ENCODE results near the gene ADCY6. TPM values are rescaled to one million over a fixed set of nuclear protein-coding genes. Genes with fewer than 3 reads are reported as not detected.
A peak's percentile ranks its signal among the peaks of the same experiment; 100 is the strongest.

Gene ADCY6
- total RNA-seq, 1 donor from 2014 or later = 28.9 TPM

DNA sequence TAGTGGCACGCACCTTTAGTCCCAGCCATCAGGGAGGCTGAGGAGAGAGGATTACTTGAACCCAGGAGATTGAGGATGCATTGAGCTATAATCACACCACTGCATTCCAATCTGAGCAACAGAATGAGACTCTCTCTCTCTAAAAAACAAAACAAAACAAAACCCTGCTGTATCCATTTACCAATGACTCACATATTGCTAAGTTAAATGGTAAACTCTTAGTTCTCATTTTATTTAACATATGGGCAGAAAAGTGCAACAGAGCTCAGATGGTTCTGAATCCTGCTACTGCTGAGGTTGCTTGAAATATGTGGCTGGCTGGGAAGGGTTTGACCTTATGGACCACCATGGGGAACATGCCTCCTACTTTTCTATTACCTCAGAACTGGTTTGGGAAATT, 38.7 kb downstream of the ADCY6 start:
- no peaks in the 10 kb centered on the region for H3K36me3 ChIP-seq (ENCODE audit: insufficient read depth, low read length)
- Mint-ChIP-seq H3K9me3 (ENCODE audit: unreplicated experiment) (no peaks in the 10 kb centered on the region), H3K36me3 (ENCODE audit: low read depth, unreplicated experiment) (no peaks in the 10 kb centered on the region), H3K4me1 (ENCODE audit: low read depth, unreplicated experiment) (peaks cover 3% of the 10 kb centered on the region), H3K27me3 (ENCODE audit: low read depth, unreplicated experiment) (peaks cover 19% of the 10 kb centered on the region), H3K4me3 (ENCODE audit: unreplicated experiment) (no peak overlapping the region), H3K27ac (ENCODE audit: unreplicated experiment) (no peak overlapping the region)
- DNase-seq (ENCODE audit: low read depth) = no peak
- TF ChIP-seq, protein P1, sequence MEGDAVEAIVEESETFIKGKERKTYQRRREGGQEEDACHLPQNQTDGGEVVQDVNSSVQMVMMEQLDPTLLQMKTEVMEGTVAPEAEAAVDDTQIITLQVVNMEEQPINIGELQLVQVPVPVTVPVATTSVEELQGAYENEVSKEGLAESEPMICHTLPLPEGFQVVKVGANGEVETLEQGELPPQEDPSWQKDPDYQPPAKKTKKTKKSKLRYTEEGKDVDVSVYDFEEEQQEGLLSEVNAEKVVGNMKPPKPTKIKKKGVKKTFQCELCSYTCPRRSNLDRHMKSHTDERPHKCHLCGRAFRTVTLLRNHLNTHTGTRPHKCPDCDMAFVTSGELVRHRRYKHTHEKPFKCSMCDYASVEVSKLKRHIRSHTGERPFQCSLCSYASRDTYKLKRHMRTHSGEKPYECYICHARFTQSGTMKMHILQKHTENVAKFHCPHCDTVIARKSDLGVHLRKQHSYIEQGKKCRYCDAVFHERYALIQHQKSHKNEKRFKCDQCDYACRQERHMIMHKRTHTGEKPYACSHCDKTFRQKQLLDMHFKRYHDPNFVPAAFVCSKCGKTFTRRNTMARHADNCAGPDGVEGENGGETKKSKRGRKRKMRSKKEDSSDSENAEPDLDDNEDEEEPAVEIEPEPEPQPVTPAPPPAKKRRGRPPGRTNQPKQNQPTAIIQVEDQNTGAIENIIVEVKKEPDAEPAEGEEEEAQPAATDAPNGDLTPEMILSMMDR (IDR thresholded peaks at IDR 0.05; ENCODE audit: insufficient read depth, low read depth, low read length) = no peak
- no peak for TF ChIP-seq EZH2 (IDR thresholded peaks at IDR 0.05; ENCODE audit: insufficient read depth, low read length)
- no peak for FAIRE-seq
- H3K27ac ChIP-seq (ENCODE audit: low read depth, low read length) = no peak overlapping the region
- H3K4me1 ChIP-seq (ENCODE audit: insufficient read depth, low read length) = no peaks in the 10 kb centered on the region
- H3K9ac ChIP-seq (ENCODE audit: low read length) = no peak overlapping the region
- H3K9me3 ChIP-seq (ENCODE audit: insufficient read depth, low read depth, low read length) = no peaks in the 10 kb centered on the region
- no peak overlapping the region for H3K4me2 ChIP-seq (ENCODE audit: low read length)
- no peaks in the 10 kb centered on the region for H3K79me2 ChIP-seq (ENCODE audit: insufficient read depth, low read length)
- no peak overlapping the region for H2AFZ ChIP-seq (ENCODE audit: low read depth, low read length)
- peaks cover 3% of the 10 kb centered on the region for H4K20me1 ChIP-seq (ENCODE audit: insufficient read depth, low read length)
- H3K4me3 ChIP-seq (ENCODE audit: insufficient read depth, low read depth, low read length) = no peak overlapping the region
- H3K27me3 ChIP-seq (ENCODE audit: insufficient read depth, low read length) = no peaks in the 10 kb centered on the region

DNA sequence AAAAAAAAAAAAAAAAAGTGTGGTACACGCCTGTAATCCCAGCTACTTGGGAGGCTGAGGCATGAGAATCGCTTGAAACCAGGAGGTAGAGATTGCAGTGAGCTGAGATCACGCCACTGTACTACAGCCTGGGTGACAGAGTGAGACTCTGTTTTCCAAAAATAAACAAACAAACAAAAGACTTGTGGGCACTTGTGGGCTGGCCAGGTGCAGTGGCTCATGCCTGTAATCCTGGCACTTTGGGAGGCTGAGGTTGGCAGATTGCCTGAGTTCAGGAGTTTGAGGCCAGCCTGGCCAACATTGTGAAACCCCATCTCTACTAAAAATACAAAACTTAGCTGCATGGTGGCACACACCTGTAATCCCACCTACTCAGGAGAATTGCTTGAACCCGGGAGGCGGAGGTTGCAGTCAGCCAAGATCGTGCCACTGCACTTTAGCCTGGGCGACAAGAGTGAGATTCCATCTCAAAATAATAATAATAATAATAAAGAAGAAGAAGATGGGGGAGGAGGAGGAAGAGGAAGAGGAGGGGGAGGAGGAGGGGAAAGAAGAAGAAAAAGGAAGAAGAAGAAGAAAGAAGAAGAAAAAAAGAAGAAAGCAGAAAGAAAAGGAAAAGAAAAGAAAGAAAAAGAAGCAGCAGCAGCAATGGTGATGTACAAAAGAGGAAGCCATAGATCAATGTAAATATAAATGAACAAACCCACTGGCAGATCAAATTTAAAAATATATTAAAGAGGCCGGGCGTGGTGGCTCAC, 44.5 kb downstream of the ADCY6 start:
- H3K4me3 ChIP-seq (ENCODE audit: insufficient read depth, low read depth, low read length) = no peak overlapping the region
- Mint-ChIP-seq H3K27ac (ENCODE audit: unreplicated experiment) (no peak overlapping the region), H3K4me3 (ENCODE audit: unreplicated experiment) (no peak overlapping the region), H3K36me3 (ENCODE audit: low read depth, unreplicated experiment) (no peaks in the 10 kb centered on the region), H3K4me1 (ENCODE audit: low read depth, unreplicated experiment) (no peaks in the 10 kb centered on the region), H3K9me3 (ENCODE audit: unreplicated experiment) (no peaks in the 10 kb centered on the region), H3K27me3 (ENCODE audit: low read depth, unreplicated experiment) (peaks cover 20% of the 10 kb centered on the region)
- H3K9me3 ChIP-seq (ENCODE audit: insufficient read depth, low read depth, low read length) = no peaks in the 10 kb centered on the region
- H4K20me1 ChIP-seq (ENCODE audit: insufficient read depth, low read length) = no peaks in the 10 kb centered on the region
- H3K4me1 ChIP-seq (ENCODE audit: insufficient read depth, low read length) = no peaks in the 10 kb centered on the region
- H3K36me3 ChIP-seq (ENCODE audit: insufficient read depth, low read length) = no peaks in the 10 kb centered on the region
- no peak for FAIRE-seq
- H3K27ac ChIP-seq (ENCODE audit: low read depth, low read length) = no peak overlapping the region
- H2AFZ ChIP-seq (ENCODE audit: low read depth, low read length) = no peak overlapping the region
- H3K27me3 ChIP-seq (ENCODE audit: insufficient read depth, low read length) = peaks cover 6% of the 10 kb centered on the region
- H3K79me2 ChIP-seq (ENCODE audit: insufficient read depth, low read length) = no peaks in the 10 kb centered on the region
- TF ChIP-seq EZH2 (IDR thresholded peaks at IDR 0.05; ENCODE audit: insufficient read depth, low read length) = no peak
- TF ChIP-seq, protein P1 (IDR thresholded peaks at IDR 0.05; ENCODE audit: insufficient read depth, low read depth, low read length) = no peak
- H3K4me2 ChIP-seq (ENCODE audit: low read length) = no peak overlapping the region
- no peak overlapping the region for H3K9ac ChIP-seq (ENCODE audit: low read length)
- DNase-seq (ENCODE audit: low read depth) = no peak

DNA sequence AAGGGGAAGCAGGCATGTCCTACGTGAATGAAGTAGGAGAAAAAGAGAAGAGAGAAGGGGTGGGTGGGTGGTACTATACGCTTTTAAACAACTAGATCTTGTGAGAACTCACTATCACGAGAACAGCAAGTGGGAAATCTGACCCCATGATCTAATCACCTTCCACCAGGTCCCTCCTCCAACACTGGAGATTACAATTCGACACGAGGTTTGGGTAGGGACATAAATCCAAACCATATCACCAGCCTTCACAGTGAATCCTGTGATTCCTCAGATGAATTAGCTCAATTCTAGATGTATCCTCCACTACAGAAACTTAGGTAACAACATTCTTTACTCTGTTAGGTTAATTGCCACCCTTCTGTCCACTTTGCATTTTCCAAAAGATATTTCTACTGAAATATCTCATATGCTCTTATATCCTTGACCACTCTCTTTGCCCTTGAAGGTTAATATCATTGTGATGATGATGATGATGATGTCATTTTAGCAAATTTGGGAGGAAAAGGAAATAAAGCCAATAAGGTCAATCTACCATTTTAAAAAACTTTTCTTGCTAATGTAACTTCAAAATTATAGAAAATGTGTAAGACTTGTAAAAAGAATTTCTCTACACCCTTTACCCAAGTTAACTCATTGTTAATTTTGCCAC, 49.1 kb downstream of the ADCY6 start:
- no peaks in the 10 kb centered on the region for H3K4me1 ChIP-seq (ENCODE audit: insufficient read depth, low read length)
- no peaks in the 10 kb centered on the region for H3K9me3 Mint-ChIP-seq (ENCODE audit: unreplicated experiment)
- H3K79me2 ChIP-seq (ENCODE audit: insufficient read depth, low read length) = no peaks in the 10 kb centered on the region
- TF ChIP-seq EZH2 (IDR thresholded peaks at IDR 0.05; ENCODE audit: insufficient read depth, low read length) = no peak
- TF ChIP-seq, protein P1 (IDR thresholded peaks at IDR 0.05; ENCODE audit: insufficient read depth, low read depth, low read length) = no peak
- no peaks in the 10 kb centered on the region for H4K20me1 ChIP-seq (ENCODE audit: insufficient read depth, low read length)
- no peak overlapping the region for H3K4me2 ChIP-seq (ENCODE audit: low read length)
- peaks cover 11% of the 10 kb centered on the region for H3K27me3 Mint-ChIP-seq (ENCODE audit: low read depth, unreplicated experiment)
- H3K9ac ChIP-seq (ENCODE audit: low read length) = no peak overlapping the region
- no peaks in the 10 kb centered on the region for H3K9me3 ChIP-seq (ENCODE audit: insufficient read depth, low read depth, low read length)
- no peaks in the 10 kb centered on the region for H3K4me1 Mint-ChIP-seq (ENCODE audit: low read depth, unreplicated experiment)
- H3K4me3 ChIP-seq (ENCODE audit: insufficient read depth, low read depth, low read length) = no peak overlapping the region
- no peaks in the 10 kb centered on the region for H3K36me3 ChIP-seq (ENCODE audit: insufficient read depth, low read length)
- no peak for FAIRE-seq
- H2AFZ ChIP-seq (ENCODE audit: low read depth, low read length) = no peak overlapping the region
- no peaks in the 10 kb centered on the region for H3K36me3 Mint-ChIP-seq (ENCODE audit: low read depth, unreplicated experiment)
- peaks cover 11% of the 10 kb centered on the region for H3K27me3 ChIP-seq (ENCODE audit: insufficient read depth, low read length)
- H3K4me3 Mint-ChIP-seq (ENCODE audit: unreplicated experiment) = peak overlapping the region; percentile 41
- no peak for DNase-seq (ENCODE audit: low read depth)
- H3K27ac ChIP-seq (ENCODE audit: low read depth, low read length) = no peak overlapping the region
- no peak overlapping the region for H3K27ac Mint-ChIP-seq (ENCODE audit: unreplicated experiment)
